Esophagus mucosa (tissue), 1 donor: ENCODE measurements around the gene SMIM29. TPM values are rescaled to one million over a fixed set of nuclear protein-coding genes. Genes with fewer than 3 reads are reported as not detected.
"Not testable (repeated sequence)": the region's sequence is repeated elsewhere in the genome, so short reads cannot be mapped to it uniquely, and the experiment has no call there.

ENCODE experiments used
- ATAC-seq: fragments of 200-7000 bp; cut with Tn5 transposase; one replicate; pipeline ENCODE4 v1.9.1; 2020
- total RNA-seq: library from RNA; stranded (reverse); gene quantifications from one replicate; pipeline ENCODE4 v1.2.4, GENCODE V29; 2023
- donor health status: DM: yes; HTN: yes; CAD: no.

Gene SMIM29
- total RNA-seq, 1 donor from 2014 or later: 30.6 TPM

GRCh38 chr6:34267746-34268145 is 18.9 kb upstream of the SMIM29 start:
- ATAC-seq: no peak

DNA sequence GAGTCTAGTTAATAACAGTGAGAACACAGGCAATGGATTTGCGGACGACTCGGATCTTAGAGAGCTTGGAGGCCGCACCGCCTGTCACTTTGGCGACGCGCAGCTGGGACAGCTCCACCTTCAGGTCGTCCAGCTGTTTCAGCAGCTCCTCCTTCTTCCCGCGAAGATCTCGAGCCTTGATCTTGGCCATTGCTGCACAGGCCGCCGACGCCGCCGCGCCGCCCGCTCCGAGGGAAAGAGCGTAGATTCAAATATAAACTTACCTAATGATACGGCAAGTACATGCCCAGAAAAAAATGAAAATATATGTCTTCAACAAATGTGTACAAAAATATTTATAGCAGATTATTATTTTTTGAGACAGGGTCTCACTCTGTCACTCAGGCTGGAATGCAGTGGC is 14.7 kb upstream of the SMIM29 start:
- ATAC-seq: not testable (repeated sequence)

GRCh38 chr6:34260576-34261267 is 11.9 kb upstream of the SMIM29 start:
- no peak for ATAC-seq

- ATAC-seq: no peak
Measured at GRCh38 chr6:34259529-34260069, 10.8 kb upstream of the SMIM29 start.

DNA sequence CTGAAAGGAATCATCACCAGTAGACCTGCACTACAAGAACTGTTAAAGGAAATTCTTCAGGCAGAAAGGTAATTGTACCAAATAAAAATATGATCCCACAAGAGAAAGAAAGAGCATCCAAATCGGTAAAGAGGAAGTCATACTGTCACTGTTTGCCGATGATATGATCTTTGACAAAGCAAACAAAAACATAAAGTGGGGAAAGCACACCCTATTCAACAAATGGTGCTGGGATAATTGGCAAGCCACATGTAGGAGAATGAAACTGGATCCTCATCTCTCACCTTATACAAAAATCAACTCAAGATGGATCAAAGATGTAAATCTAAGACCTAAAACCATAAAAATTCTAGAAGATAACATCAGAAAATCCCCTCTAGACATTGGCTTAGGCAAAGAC is 3.6 kb upstream of the SMIM29 start:
- not testable (repeated sequence) for ATAC-seq

DNA sequence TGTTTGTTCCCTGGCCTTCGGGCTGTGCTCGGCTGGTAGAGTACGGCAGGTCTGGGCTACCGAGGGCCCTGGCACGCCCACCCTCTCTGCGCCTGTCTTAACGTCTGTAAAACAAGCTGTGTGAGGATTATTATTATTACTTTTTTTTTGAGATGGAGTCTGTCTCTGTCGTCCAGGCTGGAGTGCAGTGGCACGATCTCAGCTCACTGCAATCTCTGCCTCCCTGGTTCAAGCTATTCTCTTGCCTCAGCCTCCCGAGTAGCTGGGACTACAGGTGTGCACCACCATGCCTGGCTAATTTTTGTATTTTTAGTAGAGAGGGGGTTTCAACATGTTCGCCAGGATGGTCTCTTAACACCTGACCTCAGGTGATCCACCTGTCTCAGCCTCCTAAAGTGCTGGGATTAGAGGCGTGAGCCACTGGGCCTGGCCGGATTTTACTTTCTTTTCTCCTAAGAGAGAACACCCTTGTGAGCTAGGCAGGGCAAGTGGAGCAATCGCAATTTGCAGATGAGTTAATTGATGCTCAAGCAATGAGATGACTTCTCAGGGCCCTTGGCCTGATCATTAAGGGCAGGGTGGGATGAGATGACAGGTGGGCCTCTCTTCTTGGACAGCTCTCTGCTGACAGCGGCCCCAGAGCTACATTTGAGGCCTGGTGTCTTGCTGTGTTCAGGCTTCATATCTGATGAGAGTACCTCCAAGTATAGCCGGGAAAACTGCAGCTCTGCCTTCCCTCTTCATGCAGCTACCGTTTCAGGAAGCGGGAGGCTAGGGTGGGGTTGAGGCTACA is 859 bp upstream of the SMIM29 start:
- peak; percentile 37 for ATAC-seq

DNA sequence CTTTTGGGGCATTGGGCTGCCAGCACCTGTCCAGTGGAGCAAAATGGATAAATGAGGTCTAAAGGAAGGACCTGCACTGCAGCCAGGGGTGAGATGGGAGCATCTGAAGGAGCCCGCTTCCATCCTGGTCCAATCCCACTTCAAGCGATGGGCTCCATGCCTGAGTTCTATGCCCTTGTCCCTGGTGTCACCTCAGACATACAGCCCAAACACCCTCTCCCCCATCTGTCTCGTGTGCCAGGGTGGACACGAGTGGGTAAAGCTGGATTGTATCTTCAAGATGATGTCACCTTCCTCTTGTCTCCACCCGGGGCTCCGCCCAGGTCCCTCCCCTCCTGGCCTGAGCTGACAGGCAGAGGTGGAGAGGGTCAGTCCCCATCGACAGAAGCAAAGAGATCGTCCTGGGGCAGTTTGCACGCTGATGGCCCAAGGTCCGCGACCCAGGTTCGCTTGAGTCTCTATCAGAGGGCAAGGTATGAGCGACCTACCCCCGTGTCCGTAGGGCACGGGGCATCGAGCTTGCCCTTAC is 544 bp downstream of the SMIM29 start:
- peak; percentile 46 for ATAC-seq

DNA sequence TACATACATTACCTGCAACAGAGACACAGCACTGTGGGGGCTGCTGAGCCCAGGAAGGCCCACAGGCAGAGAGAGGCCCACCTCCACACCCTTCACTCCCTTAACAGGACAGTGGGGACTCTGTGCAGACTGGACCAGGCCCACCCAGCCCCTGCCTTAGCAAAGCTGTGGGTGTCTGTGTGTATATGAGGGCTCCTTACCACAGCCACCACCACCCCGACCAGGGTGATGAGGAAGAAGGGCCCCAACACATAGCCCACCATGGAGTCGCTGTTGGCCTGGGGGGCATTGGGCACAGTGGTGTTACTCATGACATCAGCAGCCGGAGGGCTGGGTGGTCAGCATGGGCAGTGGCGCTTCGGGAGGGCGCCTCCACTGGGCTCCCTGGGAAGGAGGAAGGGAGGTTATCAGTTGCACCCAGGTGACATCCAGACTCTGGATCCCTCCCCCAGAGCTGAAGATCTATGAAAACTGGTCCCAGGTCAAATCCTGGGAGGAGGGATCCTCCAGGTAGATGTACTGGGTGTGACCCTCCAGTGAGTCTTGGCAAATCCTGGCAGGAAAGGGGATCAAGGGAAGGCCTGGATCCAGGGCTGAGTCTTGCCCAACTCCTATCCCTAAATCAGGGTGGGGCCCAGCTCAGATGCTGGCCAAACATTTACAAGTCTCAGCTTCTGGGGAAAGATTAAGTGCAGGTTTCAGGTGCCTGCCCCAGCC is 1.2 kb downstream of the SMIM29 start:
- ATAC-seq: peak; percentile 10

GRCh38 chr6:34246563-34247391 is 2.0 kb downstream of the SMIM29 start:
- ATAC-seq: no peak

DNA sequence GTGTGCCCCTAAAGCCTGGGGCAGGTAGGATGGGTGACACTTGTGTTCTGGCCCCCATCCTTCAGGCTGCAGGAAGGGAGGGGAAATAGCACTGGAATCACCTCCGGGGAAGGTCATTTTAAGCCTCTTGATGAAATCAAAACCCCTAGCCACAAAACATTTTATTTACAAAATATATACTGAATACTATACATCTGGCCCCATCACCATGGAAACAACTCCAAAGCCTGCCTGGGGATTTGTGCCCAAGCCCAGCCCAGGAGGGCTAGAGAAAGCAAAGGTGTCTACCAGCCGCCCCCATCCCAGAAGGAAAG is 2.6 kb downstream of the SMIM29 start:
- no peak for ATAC-seq

- not testable (repeated sequence) for ATAC-seq
Measured at GRCh38 chr6:34245761-34246140, 3.1 kb downstream of the SMIM29 start.

GRCh38 chr6:34245032-34245760 is 3.6 kb downstream of the SMIM29 start:
- ATAC-seq: not testable (repeated sequence)

- ATAC-seq: peak; percentile 58
Measured at GRCh38 chr6:34243901-34244884, 4.6 kb downstream of the SMIM29 start.

- ATAC-seq: no peak
Measured at GRCh38 chr6:34243131-34243771, 5.6 kb downstream of the SMIM29 start.

GRCh38 chr6:34242252-34243130 is 6.3 kb downstream of the SMIM29 start:
- no peak for ATAC-seq

GRCh38 chr6:34241351-34242215 is 7.2 kb downstream of the SMIM29 start:
- ATAC-seq: no peak
